ENCODE data around the gene RANBP1.

RANBP1 gene

GRCh38 chr22:20131859-20132685 is 16.2 kb downstream of the RANBP1 start:
- H3K27ac ChIP-seq = peak overlapping the region; percentile 72
- TF ChIP-seq ZFX (IDR thresholded peaks at IDR 0.05) (peak; percentile 73; the same call in 1 of the 2 replicates), CTCF (conservative IDR thresholded peaks at IDR 0.05) (no peak)

GRCh38 chr22:20132686-20133246 is 16.9 kb downstream of the RANBP1 start:
- TF ChIP-seq CTCF (conservative IDR thresholded peaks at IDR 0.05) = no peak
- TF ChIP-seq ZFX (IDR thresholded peaks at IDR 0.05) = no peak
- H3K27ac ChIP-seq = peak overlapping the region; percentile 72

- no peak overlapping the region for H3K27ac ChIP-seq
- no peak for TF ChIP-seq CTCF (conservative IDR thresholded peaks at IDR 0.05)
- no peak for TF ChIP-seq ZFX (IDR thresholded peaks at IDR 0.05)
Measured at GRCh38 chr22:20133930-20134549, 18.1 kb downstream of the RANBP1 start.

- TF ChIP-seq CTCF (conservative IDR thresholded peaks at IDR 0.05) = no peak
- no peak for TF ChIP-seq ZFX (IDR thresholded peaks at IDR 0.05)
- H3K27ac ChIP-seq = no peak overlapping the region
Measured at GRCh38 chr22:20135265-20135664, 19.4 kb downstream of the RANBP1 start.

GRCh38 chr22:20135806-20136602 is 20.1 kb downstream of the RANBP1 start:
- H3K27ac ChIP-seq = no peak overlapping the region

GRCh38 chr22:20136603-20136873 is 20.6 kb downstream of the RANBP1 start:
- no peak for TF ChIP-seq CTCF (conservative IDR thresholded peaks at IDR 0.05)
- TF ChIP-seq ZFX (IDR thresholded peaks at IDR 0.05) = no peak
- H3K27ac ChIP-seq = no peak overlapping the region

More at GRCh38 chr22:20135806-20136602, 20.1 kb downstream of the RANBP1 start:
- TF ChIP-seq ZFX (IDR thresholded peaks at IDR 0.05) = no peak
- TF ChIP-seq CTCF (conservative IDR thresholded peaks at IDR 0.05) = no peak

All from C4-2B (cell line).